ENCODE measurements around the gene RBP3.

The RBP3 gene

GRCh38 chr10:47350671-47351640 lies 2.8 kb downstream of the RBP3 start:
- DNase-seq (ENCODE audit: insufficient read length, low spot score), result no peak
- FAIRE-seq, result no peak
- TF ChIP-seq CTCF (IDR thresholded peaks at IDR 0.05; ENCODE audit: insufficient read depth, missing control alignments), result no peak

GRCh38 chr10:47351899-47352815 lies 4.0 kb downstream of the RBP3 start:
- no peak for DNase-seq (ENCODE audit: insufficient read length, low spot score)
- no peak for TF ChIP-seq CTCF (IDR thresholded peaks at IDR 0.05; ENCODE audit: insufficient read depth, missing control alignments)
- no peak for FAIRE-seq

- DNase-seq (ENCODE audit: insufficient read length, low spot score), result no peak
- FAIRE-seq, result no peak
- no peak for TF ChIP-seq CTCF (IDR thresholded peaks at IDR 0.05; ENCODE audit: insufficient read depth, missing control alignments)
Measured at GRCh38 chr10:47353351-47353750, 5.2 kb downstream of the RBP3 start.

- DNase-seq (ENCODE audit: insufficient read length, low spot score), result no peak
- FAIRE-seq, result no peak
- TF ChIP-seq CTCF (IDR thresholded peaks at IDR 0.05; ENCODE audit: insufficient read depth, missing control alignments), result no peak
Measured at GRCh38 chr10:47354165-47354564, 6.0 kb downstream of the RBP3 start.

- no peak for FAIRE-seq
- no peak for DNase-seq (ENCODE audit: insufficient read length, low spot score)
- TF ChIP-seq CTCF (IDR thresholded peaks at IDR 0.05; ENCODE audit: insufficient read depth, missing control alignments), result no peak
Measured at GRCh38 chr10:47354900-47355299, 6.7 kb downstream of the RBP3 start.

- TF ChIP-seq CTCF (IDR thresholded peaks at IDR 0.05; ENCODE audit: insufficient read depth, missing control alignments), result no peak
- no peak for FAIRE-seq
Measured at GRCh38 chr10:47356708-47357107, 8.5 kb downstream of the RBP3 start.

More at GRCh38 chr10:47356708-47357107, 8.5 kb downstream of the RBP3 start:
- no peak for DNase-seq (ENCODE audit: insufficient read length, low spot score)
